HG03521 (cell line): ENCODE data around the gene ATP11A.

ENCODE experiments used
- ATAC-seq: cut with Tn5 transposase; IDR thresholded peaks from one replicate; pipeline ENCODE4 v1.9.1; 2021; ENCODE audit warnings: mild to moderate bottlenecking, moderate library complexity; ENCODE audit not compliant: unreplicated experiment

ATP11A gene

GRCh38 chr13:112888238-112889111, 198.6 kb downstream of the ATP11A start:
- no peak for ATAC-seq

GRCh38 chr13:112889351-112890290, 199.8 kb downstream of the ATP11A start:
- no peak for ATAC-seq

GRCh38 chr13:112890316-112891145, 200.7 kb downstream of the ATP11A start:
- no peak for ATAC-seq

GRCh38 chr13:112891477-112892401, 201.9 kb downstream of the ATP11A start:
- ATAC-seq, result no peak

- no peak for ATAC-seq
Measured at GRCh38 chr13:112892426-112893206, 202.8 kb downstream of the ATP11A start.

- no peak for ATAC-seq
Measured at GRCh38 chr13:112893207-112893569, 203.3 kb downstream of the ATP11A start.

GRCh38 chr13:112893570-112894422, 204.0 kb downstream of the ATP11A start:
- no peak for ATAC-seq

- no peak for ATAC-seq
Measured at GRCh38 chr13:112894423-112894672, 204.5 kb downstream of the ATP11A start.

GRCh38 chr13:112894673-112895481, 205.0 kb downstream of the ATP11A start:
- no peak for ATAC-seq

GRCh38 chr13:112895521-112896465, 206.0 kb downstream of the ATP11A start:
- ATAC-seq, result no peak

- no peak for ATAC-seq
Measured at GRCh38 chr13:112896736-112897602, 207.1 kb downstream of the ATP11A start.

- ATAC-seq, result no peak
Measured at GRCh38 chr13:112897603-112897955, 207.7 kb downstream of the ATP11A start.

- no peak for ATAC-seq
Measured at GRCh38 chr13:112897956-112898620, 208.2 kb downstream of the ATP11A start.

GRCh38 chr13:112898621-112899280, 208.9 kb downstream of the ATP11A start:
- no peak for ATAC-seq
